Gastrocnemius medialis (tissue), 4 donors: ENCODE data around the gene SPPL2A.

Experiments
- POLR2A ChIP-seq, 2 donors: fragments of 450-650 bp; IDR thresholded peaks; one replicate each; pipeline ENCODE4 v1.6.1; 2017; ENCODE audit warnings: antibody characterized with exemption in 2 of 2, mild to moderate bottlenecking in 2 of 2, moderate library complexity in 2 of 2
- TF ChIP-seq, protein P1 (sequence below), 5 experiments: fragments of 450-650 bp in 3 of 5; fragments of 200-600 bp in 2 of 5; sonication (generic) in 2 of 5; IDR thresholded peaks in 4 of 5; conservative IDR thresholded peaks in 1 of 5; 1 replicate in 4 of 5; 2 replicates in 1 of 5; pipeline ENCODE4 v1.5.1; 2016 to 2019; ENCODE audit warnings: antibody characterized with exemption in 5 of 5, mild to moderate bottlenecking in 3 of 5, moderate library complexity in 3 of 5

DNA sequence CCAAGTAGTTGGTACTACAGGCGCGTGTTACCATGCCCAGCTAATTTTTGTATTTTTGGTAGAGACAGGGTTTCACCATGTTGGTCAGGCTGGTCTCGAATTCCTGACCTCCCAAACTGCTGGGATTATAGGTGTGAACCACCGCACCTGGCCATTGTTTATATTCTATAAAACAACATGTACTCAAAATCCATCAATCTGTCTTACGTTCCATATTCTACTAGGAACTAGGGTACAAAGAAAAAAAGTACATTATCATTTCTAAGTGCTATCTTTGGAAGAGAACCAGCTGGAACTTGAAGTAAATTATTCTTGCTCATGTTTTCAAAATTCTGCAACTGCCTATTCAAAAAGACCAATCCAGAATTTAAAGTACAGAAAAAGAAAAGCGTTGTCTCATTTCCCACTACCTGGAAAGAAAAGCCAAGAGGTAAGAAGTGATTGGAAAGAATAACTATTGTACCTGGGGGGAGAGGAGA lies 15.2 kb downstream of the SPPL2A start:
- no peak for TF ChIP-seq POLR2A (IDR thresholded peaks at IDR 0.05)
- TF ChIP-seq, protein P1, sequence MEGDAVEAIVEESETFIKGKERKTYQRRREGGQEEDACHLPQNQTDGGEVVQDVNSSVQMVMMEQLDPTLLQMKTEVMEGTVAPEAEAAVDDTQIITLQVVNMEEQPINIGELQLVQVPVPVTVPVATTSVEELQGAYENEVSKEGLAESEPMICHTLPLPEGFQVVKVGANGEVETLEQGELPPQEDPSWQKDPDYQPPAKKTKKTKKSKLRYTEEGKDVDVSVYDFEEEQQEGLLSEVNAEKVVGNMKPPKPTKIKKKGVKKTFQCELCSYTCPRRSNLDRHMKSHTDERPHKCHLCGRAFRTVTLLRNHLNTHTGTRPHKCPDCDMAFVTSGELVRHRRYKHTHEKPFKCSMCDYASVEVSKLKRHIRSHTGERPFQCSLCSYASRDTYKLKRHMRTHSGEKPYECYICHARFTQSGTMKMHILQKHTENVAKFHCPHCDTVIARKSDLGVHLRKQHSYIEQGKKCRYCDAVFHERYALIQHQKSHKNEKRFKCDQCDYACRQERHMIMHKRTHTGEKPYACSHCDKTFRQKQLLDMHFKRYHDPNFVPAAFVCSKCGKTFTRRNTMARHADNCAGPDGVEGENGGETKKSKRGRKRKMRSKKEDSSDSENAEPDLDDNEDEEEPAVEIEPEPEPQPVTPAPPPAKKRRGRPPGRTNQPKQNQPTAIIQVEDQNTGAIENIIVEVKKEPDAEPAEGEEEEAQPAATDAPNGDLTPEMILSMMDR (IDR thresholded peaks at IDR 0.05 in 4 of 5, conservative IDR thresholded peaks at IDR 0.05 in 1 of 5) = no peak
